LNCaP clone FGC (cell line): ENCODE results near the gene MED9.
A peak's percentile ranks its signal among the peaks of the same experiment; 100 is the strongest.

Source experiments
- DNase-seq: peaks from one replicate; pipeline ENCODE4 v3.0.0-alpha.2; 2011; ENCODE audit warnings: low read depth
- H3K4me3 ChIP-seq: 2 replicates; pipeline ENCODE4 v1.5.1; 2011; ENCODE audit warnings: mild to moderate bottlenecking, low read depth, low read length, control low read depth
- CTCF ChIP-seq: IDR thresholded peaks from 2 replicates; pipeline ENCODE4 v1.5.1; 2012; ENCODE audit warnings: mild to moderate bottlenecking; ENCODE audit not compliant: control insufficient read depth, insufficient read depth; ENCODE audit errors: extremely low read depth

MED9 gene

GRCh38 chr17:17437461-17437860, 39.3 kb upstream of the MED9 start:
- TF ChIP-seq CTCF = no peak
- DNase-seq = no peak
- no peak overlapping the region for H3K4me3 ChIP-seq

DNA sequence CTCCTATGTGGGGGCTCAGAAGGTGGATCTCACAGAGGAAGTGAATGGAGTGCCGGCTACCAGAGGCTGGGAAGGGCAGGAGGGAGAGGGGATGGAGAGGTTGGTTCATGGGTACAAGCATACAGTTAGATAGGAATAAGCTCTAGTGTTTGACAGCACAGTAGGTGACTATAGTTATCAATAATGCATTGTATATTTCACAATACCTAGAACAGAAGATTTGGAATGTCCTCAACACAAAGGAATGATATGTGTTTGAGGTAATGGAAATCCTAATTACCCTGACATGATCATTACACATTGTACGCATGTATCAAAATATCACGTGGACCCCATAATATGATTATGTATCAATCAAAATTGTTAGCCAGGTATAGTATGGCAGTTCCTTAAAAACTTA, 38.9 kb upstream of the MED9 start:
- H3K4me3 ChIP-seq = no peak overlapping the region
- no peak for TF ChIP-seq CTCF
- DNase-seq = no peak

DNA sequence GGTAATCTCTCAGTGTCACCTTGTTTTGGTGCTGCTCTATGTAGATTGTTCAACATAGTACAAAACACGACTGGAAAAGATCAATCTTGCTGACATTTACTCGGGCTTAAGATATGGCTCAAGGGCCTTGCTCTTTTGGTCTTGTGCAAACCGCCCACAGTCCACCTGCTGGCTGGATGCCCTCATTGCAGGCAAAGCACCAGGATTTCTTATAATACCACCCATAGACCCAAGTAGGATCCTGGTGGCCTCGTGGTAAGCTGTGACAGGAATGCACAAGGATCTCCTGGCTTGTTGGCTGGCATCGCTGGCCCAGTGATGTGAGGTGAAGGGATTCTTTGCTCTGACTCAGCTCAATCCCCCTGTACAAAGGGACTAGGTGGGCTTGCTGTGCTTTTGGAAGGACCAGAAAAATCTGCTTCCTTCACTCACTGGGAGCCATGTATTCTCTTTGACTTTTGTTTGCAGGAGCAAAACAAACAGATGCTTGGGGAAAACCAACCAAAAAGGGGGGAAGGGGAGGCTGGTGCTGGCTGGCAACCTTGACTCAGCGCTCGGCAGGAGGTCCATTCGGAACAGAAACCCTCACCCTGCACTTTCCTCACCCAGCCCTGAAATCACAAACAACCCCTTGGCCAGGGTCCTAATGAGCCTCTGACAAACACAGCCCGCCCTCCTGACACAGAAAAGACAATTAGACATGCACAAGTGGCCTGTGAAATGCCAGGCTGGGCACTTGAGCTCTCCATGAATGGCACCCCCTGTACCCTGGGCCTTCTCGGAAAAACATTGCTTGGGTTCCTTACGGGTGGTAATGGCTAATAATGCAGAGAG, 36.6 kb upstream of the MED9 start:
- no peak for DNase-seq
- TF ChIP-seq CTCF = peak; percentile 37
- no peak overlapping the region for H3K4me3 ChIP-seq

GRCh38 chr17:17440938-17441675, 35.7 kb upstream of the MED9 start:
- DNase-seq = no peak
- no peak overlapping the region for H3K4me3 ChIP-seq
- TF ChIP-seq CTCF = no peak

DNA sequence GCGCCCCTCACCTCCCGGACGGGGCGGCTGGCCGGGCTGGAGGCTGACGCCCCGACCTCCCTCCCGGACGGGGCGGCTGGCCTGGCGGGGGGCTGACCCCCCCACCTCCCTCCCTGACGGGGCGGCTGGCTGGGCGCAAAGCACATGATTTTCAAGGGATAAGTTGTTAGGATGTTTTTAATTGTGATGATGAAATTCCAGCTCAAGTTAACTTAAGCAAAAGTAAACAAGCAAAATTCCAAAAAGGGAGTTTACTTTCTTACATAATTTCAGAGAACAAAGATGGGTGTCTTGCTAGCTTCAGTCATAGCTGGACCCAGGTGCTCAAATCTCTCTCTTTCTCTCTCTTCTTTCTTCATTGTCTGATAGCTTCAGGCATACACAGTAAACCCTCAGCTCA, 33.6 kb upstream of the MED9 start:
- no peak overlapping the region for H3K4me3 ChIP-seq
- DNase-seq = no peak
- TF ChIP-seq CTCF = no peak

GRCh38 chr17:17445296-17445924, 31.4 kb upstream of the MED9 start:
- no peak for TF ChIP-seq CTCF
- H3K4me3 ChIP-seq = no peak overlapping the region
- no peak for DNase-seq
